ENCODE measurements around the gene MSI2.
A peak's percentile ranks its signal among the peaks of the same experiment; 100 is the strongest.

Gene MSI2

GRCh38 chr17:57251211-57251787 is 5.0 kb upstream of the MSI2 start:
- Histone ChIP-seq H3K36me3 (ENCODE audit: control insufficient read depth, insufficient read depth, low read length) (no peaks in the 10 kb centered on the region), H3K4me3 (ENCODE audit: low read length) (no peak overlapping the region), H3K4me1 (ENCODE audit: control insufficient read depth, insufficient read depth, low read length) (no peaks in the 10 kb centered on the region), H3K27me3 (ENCODE audit: control insufficient read depth, insufficient read depth, low read length) (no peaks in the 10 kb centered on the region), H3K9ac (ENCODE audit: low read length) (no peak overlapping the region), H3K27ac (ENCODE audit: low read depth, low read length) (no peak overlapping the region)

DNA sequence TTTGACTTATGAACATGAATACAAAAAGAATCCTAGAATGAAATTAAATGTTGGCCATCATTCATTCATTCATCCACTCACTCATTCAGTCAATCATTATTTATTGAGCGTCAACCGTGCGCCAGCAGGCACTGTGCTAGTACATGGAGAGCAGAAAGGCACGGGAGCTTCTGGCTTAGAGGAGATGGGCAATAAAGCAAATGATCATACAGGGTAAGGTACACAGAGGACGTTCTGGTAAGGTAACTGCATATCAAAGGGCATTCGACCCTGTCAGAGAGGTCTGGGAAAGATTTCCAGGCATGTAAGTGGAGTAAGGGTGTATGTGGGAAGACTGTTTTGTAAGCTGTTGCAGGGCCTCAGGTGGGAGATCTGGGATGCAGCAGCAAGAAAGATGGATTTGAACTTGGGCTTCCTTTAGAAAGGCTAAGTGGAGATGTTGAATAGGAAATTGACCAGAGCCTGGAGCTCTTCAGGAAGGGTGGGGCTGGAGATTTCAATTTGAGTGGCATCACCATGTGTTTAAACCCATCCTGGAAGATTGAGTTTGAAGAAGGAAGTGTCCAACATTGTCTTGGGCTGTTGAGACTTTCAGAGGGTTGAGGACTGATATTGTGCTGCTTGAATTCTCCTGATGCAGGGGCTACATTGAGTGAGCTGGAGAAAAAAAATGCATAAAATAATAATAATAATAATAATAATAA is 2.8 kb upstream of the MSI2 start:
- Histone ChIP-seq H3K4me3 (ENCODE audit: low read length) (no peak overlapping the region), H3K27me3 (ENCODE audit: control insufficient read depth, insufficient read depth, low read length) (no peaks in the 10 kb centered on the region), H3K36me3 (ENCODE audit: control insufficient read depth, insufficient read depth, low read length) (no peaks in the 10 kb centered on the region), H3K9ac (ENCODE audit: low read length) (no peak overlapping the region), H3K27ac (ENCODE audit: low read depth, low read length) (no peak overlapping the region), H3K4me1 (ENCODE audit: control insufficient read depth, insufficient read depth, low read length) (peaks cover 4% of the 10 kb centered on the region)

GRCh38 chr17:57255182-57255775 is 1.0 kb upstream of the MSI2 start:
- peak overlapping the region; percentile 75 for H3K9ac ChIP-seq (ENCODE audit: low read length)
- H3K4me3 ChIP-seq (ENCODE audit: low read length): peak overlapping the region; percentile 83
- H3K36me3 ChIP-seq (ENCODE audit: control insufficient read depth, insufficient read depth, low read length): no peaks in the 10 kb centered on the region
- H3K4me1 ChIP-seq (ENCODE audit: control insufficient read depth, insufficient read depth, low read length): peaks cover 4% of the 10 kb centered on the region
- H3K27me3 ChIP-seq (ENCODE audit: control insufficient read depth, insufficient read depth, low read length): no peaks in the 10 kb centered on the region
- H3K27ac ChIP-seq (ENCODE audit: low read depth, low read length): peak overlapping the region; percentile 90

DNA sequence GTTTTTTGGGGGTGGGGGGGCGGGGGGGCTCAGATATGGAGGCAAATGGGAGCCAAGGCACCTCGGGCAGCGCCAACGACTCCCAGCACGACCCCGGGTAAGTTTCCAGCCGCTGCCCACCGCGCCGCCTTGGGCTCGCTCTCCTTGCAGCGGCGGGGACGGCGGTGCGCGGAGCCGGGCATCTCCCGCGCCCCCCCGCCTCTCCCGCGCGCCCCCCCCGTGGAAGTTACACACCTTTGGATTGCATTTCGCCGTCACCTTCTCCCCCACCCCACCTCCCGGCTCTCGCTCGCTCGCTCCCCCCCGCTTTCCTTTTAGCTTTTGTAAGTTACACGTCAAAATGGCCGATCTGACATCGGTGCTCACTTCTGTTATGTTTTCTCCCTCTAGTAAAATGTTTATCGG is 387 bp downstream of the MSI2 start:
- Histone ChIP-seq H3K4me1 (ENCODE audit: control insufficient read depth, insufficient read depth, low read length) (peaks cover 4% of the 10 kb centered on the region), H3K9ac (ENCODE audit: low read length) (no peak overlapping the region), H3K4me3 (ENCODE audit: low read length) (peak overlapping the region; percentile 83), H3K36me3 (ENCODE audit: control insufficient read depth, insufficient read depth, low read length) (no peaks in the 10 kb centered on the region), H3K27ac (ENCODE audit: low read depth, low read length) (peak overlapping the region; percentile 64), H3K27me3 (ENCODE audit: control insufficient read depth, insufficient read depth, low read length) (no peaks in the 10 kb centered on the region)

DNA sequence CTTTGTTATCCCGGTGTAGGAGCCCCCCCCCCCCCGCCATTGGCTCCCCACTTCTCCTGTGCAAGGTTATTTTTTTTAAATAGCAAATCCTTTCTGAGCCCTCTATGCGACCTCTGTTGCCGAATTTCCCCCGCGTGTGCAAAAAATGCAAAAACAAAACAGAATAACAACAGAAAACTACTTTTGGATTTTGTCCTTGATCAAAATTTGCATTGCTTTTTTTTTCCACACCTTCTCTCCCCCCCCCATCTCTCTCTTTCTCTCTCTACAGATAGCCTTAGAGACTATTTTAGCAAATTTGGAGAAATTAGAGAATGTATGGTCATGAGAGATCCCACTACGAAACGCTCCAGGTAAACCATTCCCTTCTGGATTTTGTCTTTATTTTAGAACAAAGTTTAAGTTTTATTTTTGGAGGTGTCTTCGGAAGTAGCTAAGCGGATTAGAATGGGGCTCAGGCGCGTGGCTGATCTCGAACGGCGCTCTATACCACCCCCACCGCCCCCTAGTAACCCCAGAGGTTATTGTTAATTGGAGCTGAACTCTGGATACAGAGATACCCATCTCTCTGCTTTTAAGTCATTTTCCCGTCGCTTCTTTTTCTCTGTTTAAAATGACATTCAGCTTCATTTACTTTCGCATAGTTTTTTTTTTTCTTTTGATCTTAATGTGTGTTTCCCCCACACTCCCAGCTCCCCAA is 1.0 kb downstream of the MSI2 start:
- Histone ChIP-seq H3K36me3 (ENCODE audit: control insufficient read depth, insufficient read depth, low read length) (peaks cover 2% of the 10 kb centered on the region), H3K4me1 (ENCODE audit: control insufficient read depth, insufficient read depth, low read length) (peaks cover 4% of the 10 kb centered on the region), H3K4me3 (ENCODE audit: low read length) (peak overlapping the region; percentile 83), H3K27me3 (ENCODE audit: control insufficient read depth, insufficient read depth, low read length) (no peaks in the 10 kb centered on the region), H3K27ac (ENCODE audit: low read depth, low read length) (no peak overlapping the region), H3K9ac (ENCODE audit: low read length) (no peak overlapping the region)

- H3K27ac ChIP-seq (ENCODE audit: low read depth, low read length): no peak overlapping the region
- H3K4me3 ChIP-seq (ENCODE audit: low read length): peak overlapping the region; percentile 83
- H3K4me1 ChIP-seq (ENCODE audit: control insufficient read depth, insufficient read depth, low read length): peaks cover 4% of the 10 kb centered on the region
- no peaks in the 10 kb centered on the region for H3K27me3 ChIP-seq (ENCODE audit: control insufficient read depth, insufficient read depth, low read length)
- H3K9ac ChIP-seq (ENCODE audit: low read length): peak overlapping the region; percentile 34
- peaks cover 5% of the 10 kb centered on the region for H3K36me3 ChIP-seq (ENCODE audit: control insufficient read depth, insufficient read depth, low read length)
These were observed 1.9 kb downstream of the MSI2 start for GRCh38 chr17:57257895-57258851.

DNA sequence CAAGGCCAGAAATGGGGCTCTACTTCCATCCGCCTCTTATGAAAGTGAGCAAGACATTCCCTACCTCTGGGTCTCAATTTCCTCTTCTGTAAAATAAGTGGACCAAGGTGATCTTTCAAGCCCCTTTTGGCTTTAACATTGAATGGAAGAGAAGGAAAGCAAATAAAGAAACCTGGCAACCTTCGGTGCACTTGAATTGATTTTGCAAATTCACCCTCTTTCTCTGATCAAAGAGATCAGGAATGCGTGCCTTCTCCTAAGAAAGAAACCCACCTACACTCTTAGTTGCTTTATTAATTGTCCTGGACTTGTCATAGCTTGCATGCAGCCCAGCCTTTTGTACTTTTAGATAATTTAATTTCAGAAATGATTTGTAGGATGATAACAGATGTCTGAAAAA is 3.0 kb downstream of the MSI2 start:
- Histone ChIP-seq H3K4me3 (ENCODE audit: low read length) (no peak overlapping the region), H3K27me3 (ENCODE audit: control insufficient read depth, insufficient read depth, low read length) (no peaks in the 10 kb centered on the region), H3K27ac (ENCODE audit: low read depth, low read length) (no peak overlapping the region), H3K4me1 (ENCODE audit: control insufficient read depth, insufficient read depth, low read length) (peaks cover 4% of the 10 kb centered on the region), H3K36me3 (ENCODE audit: control insufficient read depth, insufficient read depth, low read length) (peaks cover 5% of the 10 kb centered on the region), H3K9ac (ENCODE audit: low read length) (no peak overlapping the region)

DNA sequence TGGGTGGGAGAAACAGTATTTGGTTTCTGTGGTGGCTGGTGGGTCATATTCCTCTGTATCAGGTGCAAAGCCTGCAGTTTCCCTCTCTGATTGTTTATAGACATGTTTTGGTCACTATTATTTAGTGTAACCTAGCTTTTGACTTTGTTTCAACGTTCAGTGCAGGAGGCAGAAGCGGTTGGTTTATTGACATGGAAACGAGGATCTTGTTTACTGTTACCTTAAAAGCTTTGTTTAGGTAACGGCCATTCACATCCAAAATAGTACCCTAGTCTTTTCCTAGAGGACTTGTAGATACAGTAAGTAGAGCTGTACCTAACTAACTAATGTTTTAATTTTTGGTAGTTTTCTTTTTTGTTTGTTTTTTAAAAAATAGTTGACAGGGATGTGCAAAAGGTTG is 3.5 kb downstream of the MSI2 start:
- Histone ChIP-seq H3K27me3 (ENCODE audit: control insufficient read depth, insufficient read depth, low read length) (no peaks in the 10 kb centered on the region), H3K9ac (ENCODE audit: low read length) (no peak overlapping the region), H3K4me1 (ENCODE audit: control insufficient read depth, insufficient read depth, low read length) (peaks cover 4% of the 10 kb centered on the region), H3K27ac (ENCODE audit: low read depth, low read length) (no peak overlapping the region), H3K4me3 (ENCODE audit: low read length) (no peak overlapping the region), H3K36me3 (ENCODE audit: control insufficient read depth, insufficient read depth, low read length) (peaks cover 5% of the 10 kb centered on the region)

DNA sequence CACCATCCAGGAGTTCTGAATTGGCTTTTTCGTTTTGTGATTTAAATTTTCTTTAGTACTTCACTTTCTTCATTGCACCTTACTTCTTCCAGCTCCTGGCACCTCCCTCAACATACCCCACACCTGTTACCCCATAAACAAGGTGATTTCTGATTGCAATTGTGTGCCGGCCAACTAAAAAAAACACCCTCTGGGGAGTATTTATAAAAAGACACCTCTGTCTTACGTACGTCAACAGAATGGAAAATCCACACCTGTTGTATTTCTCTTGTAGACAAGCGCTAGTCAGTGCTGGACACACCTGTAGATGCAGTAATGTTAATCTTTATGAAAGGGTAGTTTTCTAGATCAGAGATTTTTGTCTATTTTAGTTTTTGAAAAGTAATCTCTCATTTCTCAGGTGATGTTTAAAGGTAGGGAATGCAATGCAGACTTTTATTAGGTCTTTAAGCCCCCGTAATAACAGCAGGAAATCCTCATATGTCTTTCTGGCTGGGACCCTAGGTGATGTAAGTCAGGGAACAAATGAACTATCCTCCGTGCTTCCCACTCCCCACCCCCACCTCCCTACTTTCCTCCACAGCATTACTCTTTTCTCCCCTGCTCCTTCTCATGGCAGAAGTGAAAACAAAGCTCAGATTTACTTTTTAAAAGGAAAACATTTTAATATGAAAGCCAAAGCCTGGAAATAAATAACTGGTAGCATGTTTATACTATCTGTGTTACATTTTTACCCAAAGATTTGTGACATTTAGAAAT is 4.2 kb downstream of the MSI2 start:
- H3K36me3 ChIP-seq (ENCODE audit: control insufficient read depth, insufficient read depth, low read length): peaks cover 5% of the 10 kb centered on the region
- H3K27me3 ChIP-seq (ENCODE audit: control insufficient read depth, insufficient read depth, low read length): no peaks in the 10 kb centered on the region
- H3K9ac ChIP-seq (ENCODE audit: low read length): no peak overlapping the region
- H3K4me3 ChIP-seq (ENCODE audit: low read length): no peak overlapping the region
- no peak overlapping the region for H3K27ac ChIP-seq (ENCODE audit: low read depth, low read length)
- H3K4me1 ChIP-seq (ENCODE audit: control insufficient read depth, insufficient read depth, low read length): peaks cover 4% of the 10 kb centered on the region

DNA sequence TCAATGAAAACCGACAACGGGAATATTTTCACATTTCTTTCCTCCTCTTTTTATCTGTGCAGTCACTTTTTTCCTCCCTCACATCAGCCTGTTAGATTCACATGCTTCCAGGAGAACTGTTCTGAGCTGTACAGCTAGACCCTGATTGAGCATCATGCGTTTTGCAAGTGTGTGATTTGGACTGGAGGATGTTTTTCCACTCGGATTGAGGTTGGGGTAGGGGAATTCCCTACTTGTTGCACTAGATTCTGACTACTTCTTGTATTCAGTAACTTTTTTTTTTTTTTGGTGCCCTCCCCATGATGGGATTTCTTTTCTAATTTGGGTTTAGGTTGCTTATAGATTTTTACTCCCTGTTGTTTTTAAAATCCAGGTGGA is 4.8 kb downstream of the MSI2 start:
- Histone ChIP-seq H3K4me3 (ENCODE audit: low read length) (no peak overlapping the region), H3K36me3 (ENCODE audit: control insufficient read depth, insufficient read depth, low read length) (peaks cover 5% of the 10 kb centered on the region), H3K4me1 (ENCODE audit: control insufficient read depth, insufficient read depth, low read length) (peaks cover 4% of the 10 kb centered on the region), H3K9ac (ENCODE audit: low read length) (no peak overlapping the region), H3K27ac (ENCODE audit: low read depth, low read length) (no peak overlapping the region), H3K27me3 (ENCODE audit: control insufficient read depth, insufficient read depth, low read length) (no peaks in the 10 kb centered on the region)

- H3K4me3 ChIP-seq (ENCODE audit: low read length): no peak overlapping the region
- peaks cover 9% of the 10 kb centered on the region for H3K36me3 ChIP-seq (ENCODE audit: control insufficient read depth, insufficient read depth, low read length)
- peaks cover 4% of the 10 kb centered on the region for H3K4me1 ChIP-seq (ENCODE audit: control insufficient read depth, insufficient read depth, low read length)
- H3K27me3 ChIP-seq (ENCODE audit: control insufficient read depth, insufficient read depth, low read length): no peaks in the 10 kb centered on the region
- H3K27ac ChIP-seq (ENCODE audit: low read depth, low read length): no peak overlapping the region
- H3K9ac ChIP-seq (ENCODE audit: low read length): no peak overlapping the region
These were observed 6.2 kb downstream of the MSI2 start for GRCh38 chr17:57262557-57262956.
